ENCODE results near the gene PROSER1.

DNA sequence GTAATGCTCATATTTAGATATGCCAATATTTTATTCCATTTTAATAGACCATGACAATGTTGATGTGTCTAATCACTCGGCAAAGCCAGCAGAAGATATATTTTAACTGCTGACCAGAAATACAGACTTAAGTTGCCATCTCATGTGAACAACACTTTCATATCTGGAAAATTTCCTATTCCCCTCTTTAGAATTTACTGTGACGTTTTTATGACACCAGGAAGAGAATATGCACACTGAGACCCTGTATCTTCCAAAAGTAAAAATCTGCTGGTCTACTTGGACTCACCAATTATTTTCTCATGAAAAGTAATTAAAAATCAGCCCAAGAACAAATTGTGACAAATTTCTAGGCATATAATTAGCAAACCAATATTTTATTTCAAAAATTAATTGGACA is 2.1 kb downstream of the PROSER1 start:
- no peak for TF ChIP-seq POLR2A (IDR thresholded peaks at IDR 0.05)
- TF ChIP-seq, protein P1, sequence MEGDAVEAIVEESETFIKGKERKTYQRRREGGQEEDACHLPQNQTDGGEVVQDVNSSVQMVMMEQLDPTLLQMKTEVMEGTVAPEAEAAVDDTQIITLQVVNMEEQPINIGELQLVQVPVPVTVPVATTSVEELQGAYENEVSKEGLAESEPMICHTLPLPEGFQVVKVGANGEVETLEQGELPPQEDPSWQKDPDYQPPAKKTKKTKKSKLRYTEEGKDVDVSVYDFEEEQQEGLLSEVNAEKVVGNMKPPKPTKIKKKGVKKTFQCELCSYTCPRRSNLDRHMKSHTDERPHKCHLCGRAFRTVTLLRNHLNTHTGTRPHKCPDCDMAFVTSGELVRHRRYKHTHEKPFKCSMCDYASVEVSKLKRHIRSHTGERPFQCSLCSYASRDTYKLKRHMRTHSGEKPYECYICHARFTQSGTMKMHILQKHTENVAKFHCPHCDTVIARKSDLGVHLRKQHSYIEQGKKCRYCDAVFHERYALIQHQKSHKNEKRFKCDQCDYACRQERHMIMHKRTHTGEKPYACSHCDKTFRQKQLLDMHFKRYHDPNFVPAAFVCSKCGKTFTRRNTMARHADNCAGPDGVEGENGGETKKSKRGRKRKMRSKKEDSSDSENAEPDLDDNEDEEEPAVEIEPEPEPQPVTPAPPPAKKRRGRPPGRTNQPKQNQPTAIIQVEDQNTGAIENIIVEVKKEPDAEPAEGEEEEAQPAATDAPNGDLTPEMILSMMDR (IDR thresholded peaks at IDR 0.05) = no peak

All from lower leg skin (tissue), 3 donors.